ENCODE data around the gene DOCK2. TPM values are rescaled to one million over a fixed set of nuclear protein-coding genes. Genes with fewer than 3 reads are reported as not detected.

DOCK2 gene
- polyA plus RNA-seq, 3 donors: 57.5 to 178 (median 115) TPM

- Mint-ChIP-seq H3K9me3 (no peaks in the 10 kb centered on the region), H3K27me3 (ENCODE audit: low read depth in 3 of 3) (no peaks in the 10 kb centered on the region), H3K36me3 (peaks cover 67 to 84% of the 10 kb centered on the region in 2 donors), H3K4me1 (peaks cover 16% of the 10 kb centered on the region), H3K27ac (peak overlapping the region in 5 of 7 donors; percentile 22 to 80 (median 55)), H3K4me3 (no peak overlapping the region)
- 100% methylated on average over 2 of the region's 2 CpGs for WGBS (ENCODE audit: insufficient coverage)
- Histone ChIP-seq H3K4me2 (replicated peaks; ENCODE audit: extremely low read depth, low read length, poor library complexity, severe bottlenecking) (no peak overlapping the region), H4K20me1 (ENCODE audit: insufficient read depth, low read length) (peaks cover 97% of the 10 kb centered on the region), H3K4me3 (replicated peaks in 1 of 3; ENCODE audit: low read depth in 2 of 3, low read length in 3 of 3) (no peak overlapping the region), H3K9ac (ENCODE audit: insufficient read depth, low read length, poor library complexity, severe bottlenecking) (no peak overlapping the region), H3K4me1 (ENCODE audit: control insufficient read depth in 1 of 2, insufficient read depth in 2 of 2, low read length in 2 of 2) (peaks cover 6 to 7% of the 10 kb centered on the region in 2 donors), H3K9me3 (replicated peaks in 1 of 2; ENCODE audit: control insufficient read depth in 1 of 2, insufficient read depth in 1 of 2, low read length in 2 of 2) (no peaks in the 10 kb centered on the region), H3K79me2 (ENCODE audit: insufficient read depth, low read length) (peaks cover 28% of the 10 kb centered on the region), H3K27me3 (ENCODE audit: control insufficient read depth in 2 of 2, insufficient read depth in 2 of 2, low read length in 2 of 2) (no peaks in the 10 kb centered on the region), H3K27ac (ENCODE audit: low read depth in 1 of 2, low read length in 2 of 2) (peak overlapping the region in 1 of 2 donors; percentile 61), H3K36me3 (replicated peaks in 1 of 2; ENCODE audit: control insufficient read depth in 1 of 2, insufficient read depth in 2 of 2, low read length in 2 of 2) (peaks cover 43 to 88% of the 10 kb centered on the region in 2 donors), H2AFZ (ENCODE audit: insufficient read depth, low read depth, low read length, poor library complexity, severe bottlenecking) (no peak overlapping the region)
- intact Hi-C loops (cut with micrococcal nuclease): no loop called here
- DNase-seq: no peak
- TF ChIP-seq CTCF (IDR thresholded peaks at IDR 0.05): no peak
Observed at GRCh38 chr5:169801781-169802180, 164.7 kb downstream of the DOCK2 start.

- no peak for TF ChIP-seq CTCF (IDR thresholded peaks at IDR 0.05)
- H3K79me2 ChIP-seq (ENCODE audit: insufficient read depth, low read length): peaks cover 28% of the 10 kb centered on the region
- H4K20me1 ChIP-seq (ENCODE audit: insufficient read depth, low read length): peaks cover 97% of the 10 kb centered on the region
- no peak overlapping the region for H3K4me3 Mint-ChIP-seq
- peaks cover 58 to 85% of the 10 kb centered on the region in 2 donors for H3K36me3 Mint-ChIP-seq
- H3K36me3 ChIP-seq (replicated peaks in 1 of 2; ENCODE audit: control insufficient read depth in 1 of 2, insufficient read depth in 2 of 2, low read length in 2 of 2): peaks cover 44 to 88% of the 10 kb centered on the region in 2 donors
- peak overlapping the region in 1 of 2 donors; percentile 53 for H3K27ac ChIP-seq (ENCODE audit: low read depth in 1 of 2, low read length in 2 of 2)
- no peaks in the 10 kb centered on the region for H3K9me3 Mint-ChIP-seq
- peaks cover 23% of the 10 kb centered on the region for H3K4me1 Mint-ChIP-seq
- peaks cover 7 to 12% of the 10 kb centered on the region in 2 donors for H3K4me1 ChIP-seq (ENCODE audit: control insufficient read depth in 1 of 2, insufficient read depth in 2 of 2, low read length in 2 of 2)
- H3K27ac Mint-ChIP-seq: peak overlapping the region; percentile 30 to 85 (median 78)
- no peaks in the 10 kb centered on the region for H3K27me3 Mint-ChIP-seq (ENCODE audit: low read depth in 3 of 3)
- peak; percentile 42 to 84 (median 52) for DNase-seq
- WGBS (ENCODE audit: insufficient coverage): 56% methylated on average over 9 of the region's 10 CpGs
- H3K4me2 ChIP-seq (replicated peaks; ENCODE audit: extremely low read depth, low read length, poor library complexity, severe bottlenecking): no peak overlapping the region
- H3K27me3 ChIP-seq (ENCODE audit: control insufficient read depth in 2 of 2, insufficient read depth in 2 of 2, low read length in 2 of 2): no peaks in the 10 kb centered on the region
- H2AFZ ChIP-seq (ENCODE audit: insufficient read depth, low read depth, low read length, poor library complexity, severe bottlenecking): no peak overlapping the region
- no peak overlapping the region for H3K9ac ChIP-seq (ENCODE audit: insufficient read depth, low read length, poor library complexity, severe bottlenecking)
- H3K9me3 ChIP-seq (replicated peaks in 1 of 2; ENCODE audit: control insufficient read depth in 1 of 2, insufficient read depth in 1 of 2, low read length in 2 of 2): no peaks in the 10 kb centered on the region
- H3K4me3 ChIP-seq (replicated peaks in 1 of 3; ENCODE audit: low read depth in 2 of 3, low read length in 3 of 3): no peak overlapping the region
- intact Hi-C loops (cut with micrococcal nuclease): no loop called here
Observed at GRCh38 chr5:169803077-169803981, 166.3 kb downstream of the DOCK2 start.

All from CD14-positive monocyte (primary cell).